HepG2 (cell line): ENCODE results near the gene SLC35F6. TPM values are rescaled to one million over a fixed set of nuclear protein-coding genes. Genes with fewer than 3 reads are reported as not detected.

Experiments used
- CREM ChIP-seq, 2 experiments: sonication (generic) in 1 of 2; formaldehyde crosslinking in 1 of 2; IDR thresholded peaks; 2 replicates each; pipeline versions ENCODE4 v1.4.0 to v1.6.1; 2016 to 2020; ENCODE audit warnings: antibody characterized with exemption in 1 of 2, mild to moderate bottlenecking in 1 of 2, missing genetic modification reagents in 1 of 2
- PHF21A ChIP-seq: sonication (generic); formaldehyde crosslinking; IDR thresholded peaks from 2 replicates; pipeline ENCODE4 v1.5.0; 2020; ENCODE audit warnings: mild to moderate bottlenecking, missing genetic modification reagents
- RXRB ChIP-seq: IDR thresholded peaks from 2 replicates; pipeline ENCODE4 v1.6.1; 2016; ENCODE audit warnings: borderline replicate concordance, missing genetic modification reagents, missing compliant biosample characterization
- SOX13 ChIP-seq, 3 experiments: fragments of 450-650 bp in 1 of 3; sonication (generic) in 1 of 3; formaldehyde crosslinking in 1 of 3; IDR thresholded peaks in 2 of 3; conservative IDR thresholded peaks in 1 of 3; 2 replicates each; pipeline versions ENCODE4 v1.5.0 to v1.6.1; 2016 to 2020; ENCODE audit warnings: antibody characterized with exemption in 1 of 3, mild to moderate bottlenecking in 1 of 3, missing compliant biosample characterization in 1 of 3, missing genetic modification reagents in 1 of 3, moderate library complexity in 1 of 3
- XRCC5 ChIP-seq: fragments of 200-400 bp; formaldehyde crosslinking; optimal IDR thresholded peaks from 2 replicates; pipeline ENCODE3; 2017; ENCODE audit warnings: mild to moderate bottlenecking, low read length
- ZNF629 ChIP-seq: sonication (generic); formaldehyde crosslinking; conservative IDR thresholded peaks from 2 replicates; pipeline ENCODE4 v1.5.0; 2020; ENCODE audit warnings: missing genetic modification reagents
- polyA plus RNA-seq, 8 experiments: library from polyadenylated mRNA; depleted of rRNA in 3 of 8; stranded (reverse) in 7 of 8; unstranded in 1 of 8; fragments of >200 nt; fragmentation: Illumina TruSeq in 4 of 8; extraction: Trizol in 4 of 8; gene quantifications; 2 replicates each; pipeline versions ENCODE4 v1.2.1 to v1.2.3, GENCODE V29; 2011 to 2016; ENCODE audit warnings: low read depth in 4 of 8, missing spikeins in 1 of 8, mixed read lengths in 1 of 8; ENCODE audit not compliant: insufficient read depth in 1 of 8
- total RNA-seq, 5 experiments: library from RNA; depleted of rRNA; stranded (reverse); fragments of >200 nt; fragmentation: Illumina TruSeq; extraction: Trizol; gene quantifications; 2 replicates each; pipeline ENCODE4 v1.2.3, GENCODE V29; 2016; ENCODE audit warnings: low read depth in 1 of 5
- TF ChIP-seq, protein P1 (sequence below): sonication (generic); formaldehyde crosslinking; IDR thresholded peaks from 2 replicates; pipeline ENCODE4 v1.5.1; 2020; ENCODE audit warnings: missing genetic modification reagents, mild to moderate bottlenecking, borderline replicate concordance
- TF ChIP-seq, protein P2 (sequence below): sonication (generic); formaldehyde crosslinking; IDR thresholded peaks from 2 replicates; pipeline ENCODE4 v1.9.0; 2021; ENCODE audit warnings: missing genetic modification reagents, borderline replicate concordance

Gene SLC35F6
- total and polyA plus RNA-seq, 2 of the 13 experiments (the other 11 are each of a cell fraction or from before 2014, with no cell fraction given) = 15.2 to 21.2 TPM

DNA sequence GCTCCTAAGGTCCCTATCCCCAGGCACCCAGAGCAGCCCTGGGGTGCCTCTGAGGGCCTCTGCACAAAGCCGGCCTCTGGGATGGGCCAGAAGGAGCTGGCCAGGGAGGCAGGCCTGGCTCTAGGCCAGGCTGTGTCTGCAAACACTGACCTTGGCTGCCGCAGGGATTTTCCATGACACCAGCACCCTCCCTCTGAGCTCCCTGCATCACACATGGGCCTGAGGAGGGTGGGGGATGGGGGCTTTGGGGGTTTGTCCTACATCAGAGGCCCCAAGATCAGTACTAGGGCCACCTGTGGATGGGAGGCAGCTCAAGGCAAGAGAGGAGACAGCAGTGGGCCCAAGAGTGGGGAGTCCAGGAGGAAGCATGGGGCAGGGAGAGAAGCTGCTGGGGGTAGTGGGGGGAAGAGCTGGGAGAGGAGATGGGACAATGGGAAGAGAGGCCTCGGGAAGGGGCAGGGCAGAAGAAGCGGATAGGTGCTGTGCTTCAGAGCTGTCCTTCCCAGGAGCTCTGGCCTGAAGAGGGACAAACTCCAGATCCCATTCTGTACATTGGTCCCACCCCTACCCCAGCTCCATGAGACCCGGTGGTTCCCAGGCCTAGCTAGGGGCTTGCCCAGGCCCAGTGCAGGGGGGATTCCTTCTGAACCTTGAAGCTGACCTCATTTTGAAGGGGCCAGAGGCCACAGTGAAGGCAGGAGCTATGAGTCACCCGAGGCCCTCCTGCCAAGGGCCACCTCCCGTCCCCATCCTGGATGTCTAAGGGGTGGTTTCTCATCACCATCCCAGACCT lies 43.6 kb upstream of the SLC35F6 start (continued):
- no peak for TF ChIP-seq XRCC5
- peak; percentile 14; the same call in 1 of the 2 replicates for TF ChIP-seq RXRB (CRISPR knock-in tag)
- TF ChIP-seq PHF21A (CRISPR knock-in tag) = 0 out of 2 replicates have a peak, but pooled peaks have one; percentile 36
- TF ChIP-seq, protein P1, sequence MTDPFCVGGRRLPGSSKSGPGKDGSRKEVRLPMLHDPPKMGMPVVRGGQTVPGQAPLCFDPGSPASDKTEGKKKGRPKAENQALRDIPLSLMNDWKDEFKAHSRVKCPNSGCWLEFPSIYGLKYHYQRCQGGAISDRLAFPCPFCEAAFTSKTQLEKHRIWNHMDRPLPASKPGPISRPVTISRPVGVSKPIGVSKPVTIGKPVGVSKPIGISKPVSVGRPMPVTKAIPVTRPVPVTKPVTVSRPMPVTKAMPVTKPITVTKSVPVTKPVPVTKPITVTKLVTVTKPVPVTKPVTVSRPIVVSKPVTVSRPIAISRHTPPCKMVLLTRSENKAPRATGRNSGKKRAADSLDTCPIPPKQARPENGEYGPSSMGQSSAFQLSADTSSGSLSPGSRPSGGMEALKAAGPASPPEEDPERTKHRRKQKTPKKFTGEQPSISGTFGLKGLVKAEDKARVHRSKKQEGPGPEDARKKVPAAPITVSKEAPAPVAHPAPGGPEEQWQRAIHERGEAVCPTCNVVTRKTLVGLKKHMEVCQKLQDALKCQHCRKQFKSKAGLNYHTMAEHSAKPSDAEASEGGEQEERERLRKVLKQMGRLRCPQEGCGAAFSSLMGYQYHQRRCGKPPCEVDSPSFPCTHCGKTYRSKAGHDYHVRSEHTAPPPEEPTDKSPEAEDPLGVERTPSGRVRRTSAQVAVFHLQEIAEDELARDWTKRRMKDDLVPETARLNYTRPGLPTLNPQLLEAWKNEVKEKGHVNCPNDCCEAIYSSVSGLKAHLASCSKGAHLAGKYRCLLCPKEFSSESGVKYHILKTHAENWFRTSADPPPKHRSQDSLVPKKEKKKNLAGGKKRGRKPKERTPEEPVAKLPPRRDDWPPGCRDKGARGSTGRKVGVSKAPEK (CRISPR knock-in tag) = no peak
- TF ChIP-seq SOX13 (IDR thresholded peaks at IDR 0.05) = no peak
- peak in 1 of 2 experiments; percentile 20; a peak in 1 of 4 replicates for TF ChIP-seq SOX13 (CRISPR knock-in tag; conservative IDR thresholded peaks at IDR 0.05 in 1 of 2, IDR thresholded peaks at IDR 0.05 in 1 of 2)
- TF ChIP-seq, protein P2, sequence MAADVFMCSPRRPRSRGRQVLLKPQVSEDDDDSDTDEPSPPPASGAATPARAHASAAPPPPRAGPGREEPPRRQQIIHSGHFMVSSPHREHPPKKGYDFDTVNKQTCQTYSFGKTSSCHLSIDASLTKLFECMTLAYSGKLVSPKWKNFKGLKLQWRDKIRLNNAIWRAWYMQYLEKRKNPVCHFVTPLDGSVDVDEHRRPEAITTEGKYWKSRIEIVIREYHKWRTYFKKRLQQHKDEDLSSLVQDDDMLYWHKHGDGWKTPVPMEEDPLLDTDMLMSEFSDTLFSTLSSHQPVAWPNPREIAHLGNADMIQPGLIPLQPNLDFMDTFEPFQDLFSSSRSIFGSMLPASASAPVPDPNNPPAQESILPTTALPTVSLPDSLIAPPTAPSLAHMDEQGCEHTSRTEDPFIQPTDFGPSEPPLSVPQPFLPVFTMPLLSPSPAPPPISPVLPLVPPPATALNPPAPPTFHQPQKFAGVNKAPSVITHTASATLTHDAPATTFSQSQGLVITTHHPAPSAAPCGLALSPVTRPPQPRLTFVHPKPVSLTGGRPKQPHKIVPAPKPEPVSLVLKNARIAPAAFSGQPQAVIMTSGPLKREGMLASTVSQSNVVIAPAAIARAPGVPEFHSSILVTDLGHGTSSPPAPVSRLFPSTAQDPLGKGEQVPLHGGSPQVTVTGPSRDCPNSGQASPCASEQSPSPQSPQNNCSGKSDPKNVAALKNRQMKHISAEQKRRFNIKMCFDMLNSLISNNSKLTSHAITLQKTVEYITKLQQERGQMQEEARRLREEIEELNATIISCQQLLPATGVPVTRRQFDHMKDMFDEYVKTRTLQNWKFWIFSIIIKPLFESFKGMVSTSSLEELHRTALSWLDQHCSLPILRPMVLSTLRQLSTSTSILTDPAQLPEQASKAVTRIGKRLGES (CRISPR knock-in tag) = no peak
- no peak for TF ChIP-seq ZNF629
- peak; percentile 49; the same call in 1 of the 2 replicates for TF ChIP-seq CREM (IDR thresholded peaks at IDR 0.05)
- TF ChIP-seq CREM (CRISPR knock-in tag; IDR thresholded peaks at IDR 0.05) = no peak
